HG02610 (cell line): ENCODE results near the gene WDHD1.
"Not testable (repeated sequence)": the region's sequence is repeated elsewhere in the genome, so short reads cannot be mapped to it uniquely, and the experiment has no call there.

Experiments
- ATAC-seq: cut with Tn5 transposase; IDR thresholded peaks from one replicate; pipeline ENCODE4 v1.9.1; 2021; ENCODE audit warnings: mild to moderate bottlenecking, moderate library complexity; ENCODE audit not compliant: unreplicated experiment

Gene WDHD1

DNA sequence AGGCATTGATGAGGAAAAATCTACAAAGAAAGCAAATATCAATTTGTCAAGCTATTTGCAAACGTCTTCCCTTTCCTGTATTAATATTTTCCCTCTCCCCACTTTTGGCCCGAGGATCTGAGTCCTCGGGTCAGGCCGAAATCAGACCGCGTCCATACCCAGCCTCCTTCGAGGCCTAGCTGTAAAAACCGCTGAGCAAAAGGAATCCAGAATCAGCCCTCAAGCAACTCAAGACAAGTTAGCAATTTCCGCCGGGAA, 24.2 kb upstream of the WDHD1 start:
- no peak for ATAC-seq

DNA sequence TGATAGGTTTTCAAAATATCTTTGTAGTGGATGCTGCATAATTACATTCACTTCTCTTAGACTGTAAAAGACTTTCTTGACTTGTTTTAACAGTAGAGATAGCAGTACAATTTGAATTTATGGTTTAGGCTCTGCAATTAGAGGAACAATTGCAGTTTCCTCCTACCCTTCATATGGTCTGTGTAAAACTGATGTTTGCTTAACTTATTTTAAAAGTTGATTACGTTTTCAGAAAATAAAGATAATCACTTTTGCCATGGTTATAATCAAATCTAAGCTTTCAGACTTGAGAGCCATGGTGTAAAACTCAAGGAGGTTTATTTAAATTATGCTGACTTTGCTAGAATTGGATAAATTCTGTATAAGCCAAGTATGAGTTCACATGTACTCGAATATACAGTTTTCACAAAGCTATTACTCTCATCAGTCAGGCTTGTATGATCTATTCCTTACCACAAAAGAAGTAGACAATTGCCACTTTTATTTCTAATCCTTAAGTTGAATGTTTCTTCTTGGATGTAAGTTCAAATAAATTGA, 22.1 kb upstream of the WDHD1 start:
- ATAC-seq, result no peak

DNA sequence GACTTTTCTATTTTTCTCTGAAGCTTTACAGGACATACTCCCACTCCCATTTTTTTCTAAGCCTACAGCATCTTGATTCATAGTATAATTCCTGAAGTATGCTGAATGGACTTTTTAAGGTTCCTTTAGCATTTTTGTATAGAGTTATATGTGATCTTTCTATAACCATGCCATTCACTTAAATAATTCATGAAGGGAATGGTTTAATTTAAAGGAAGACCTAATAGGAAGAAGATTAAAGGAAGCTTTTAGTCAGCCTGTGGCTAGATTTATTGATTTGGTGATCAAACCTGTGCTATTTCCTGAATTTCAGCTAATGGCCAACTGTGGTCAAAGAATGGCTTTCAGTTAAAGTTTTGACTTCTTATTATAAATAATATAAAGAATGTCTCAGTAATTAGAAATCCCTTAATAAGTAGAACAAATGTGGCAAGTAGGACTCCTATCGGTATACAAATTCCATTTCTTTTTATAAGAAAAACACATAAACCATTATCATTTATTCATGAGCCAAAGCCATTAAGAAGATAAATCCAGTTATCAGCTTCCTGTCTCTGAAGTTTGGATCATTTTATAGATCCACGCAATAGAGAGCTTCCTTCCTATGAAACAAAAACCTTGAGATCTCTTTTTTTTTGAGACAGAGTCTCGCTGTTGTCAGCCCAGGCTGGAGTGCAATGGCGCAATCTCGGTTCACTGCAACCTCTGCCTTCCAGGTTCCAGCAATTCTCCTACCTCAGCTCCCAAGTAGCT, 20.6 kb upstream of the WDHD1 start:
- no peak for ATAC-seq

DNA sequence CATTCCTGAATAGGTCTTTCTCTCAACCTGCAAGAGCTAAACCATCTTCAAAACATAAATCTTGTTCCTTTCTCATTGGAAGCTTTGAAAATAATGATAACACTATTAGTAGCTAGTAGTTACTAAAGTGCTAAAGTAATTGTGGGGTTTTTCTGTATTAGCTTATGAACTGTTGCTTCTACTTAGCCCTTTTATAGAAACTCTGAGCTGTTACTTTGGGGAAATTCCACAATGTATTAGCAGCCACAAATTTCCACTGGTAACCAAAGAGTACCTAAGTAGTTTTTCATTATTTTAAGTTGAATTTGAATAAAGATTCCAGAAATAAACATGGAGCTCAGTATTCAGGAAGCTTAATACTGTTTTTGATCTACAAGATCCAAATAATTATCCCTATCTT, 18.2 kb upstream of the WDHD1 start:
- ATAC-seq, result no peak

DNA sequence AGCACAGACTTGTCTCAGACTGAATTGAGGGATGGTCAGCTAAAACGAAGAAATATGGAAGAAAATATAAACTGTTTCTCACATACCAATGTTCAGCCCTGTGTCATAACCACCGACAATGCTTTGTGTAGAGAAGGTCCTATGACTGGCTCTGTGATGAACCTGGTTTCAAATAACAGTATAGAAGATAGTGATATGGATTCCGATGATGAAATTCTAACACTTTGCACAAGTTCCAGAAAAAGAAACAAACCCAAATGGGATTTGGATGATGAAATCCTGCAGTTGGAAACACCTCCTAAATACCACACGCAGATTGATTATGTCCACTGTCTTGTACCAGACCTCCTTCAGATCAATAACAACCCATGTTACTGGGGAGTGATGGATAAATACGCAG, 16.6 kb upstream of the WDHD1 start:
- no peak for ATAC-seq

DNA sequence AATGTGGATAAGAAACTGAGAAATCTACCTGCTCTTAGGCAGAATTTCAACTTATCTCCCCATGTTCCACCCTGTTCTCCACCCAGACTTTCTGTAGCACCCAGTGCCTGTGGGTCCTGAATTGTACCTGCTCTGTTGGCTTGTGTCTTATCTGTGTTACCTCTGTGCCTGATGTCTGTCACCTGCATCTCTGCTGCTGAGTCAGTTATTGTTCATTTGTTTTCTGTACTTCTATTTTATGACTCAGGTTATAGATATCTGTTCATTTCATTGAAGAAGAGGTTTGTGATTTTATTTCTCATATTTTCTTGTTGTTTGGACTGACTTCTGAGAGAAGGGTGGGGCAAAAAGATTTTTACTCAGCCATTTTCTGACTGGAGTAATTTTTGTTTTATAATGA, 11.8 kb upstream of the WDHD1 start:
- no peak for ATAC-seq

DNA sequence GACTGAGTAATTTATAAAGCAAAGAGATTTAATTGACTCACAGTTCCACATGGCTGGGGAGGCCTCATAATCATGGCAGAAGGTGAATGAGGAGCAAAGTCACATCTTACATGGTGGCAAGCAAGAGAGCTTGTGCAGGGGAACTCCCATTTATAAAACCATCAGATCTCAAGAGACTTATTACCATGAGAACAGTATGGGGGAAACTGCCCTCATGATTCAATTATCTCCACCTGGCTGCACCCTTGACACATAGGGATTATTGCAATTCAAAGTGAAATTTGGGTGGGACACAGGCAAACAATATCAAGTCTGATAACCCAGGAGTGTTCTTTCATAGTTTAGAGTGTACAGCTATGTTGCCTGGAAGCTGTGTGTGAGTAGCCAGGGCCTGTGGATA, 11.1 kb upstream of the WDHD1 start:
- ATAC-seq, result peak; percentile 40

DNA sequence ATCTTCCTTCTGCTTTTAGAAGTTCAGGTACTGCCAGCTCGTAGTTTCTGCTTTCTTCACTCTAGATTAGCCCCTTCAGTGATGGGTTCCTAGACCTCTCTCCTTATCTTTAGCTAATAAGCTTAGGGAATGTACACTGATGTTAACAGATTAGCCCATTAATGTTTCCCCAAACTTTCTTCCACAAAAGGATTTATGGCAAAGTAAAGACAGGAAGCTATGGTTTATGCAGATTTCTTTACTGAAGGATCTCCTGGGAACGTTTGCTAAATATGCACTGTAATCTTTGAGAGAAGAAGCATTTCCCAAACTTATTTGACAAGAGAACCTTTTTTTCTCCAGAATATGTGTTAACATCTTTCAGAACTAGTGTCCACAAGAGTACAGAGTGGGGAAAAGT, 4.3 kb upstream of the WDHD1 start:
- no peak for ATAC-seq

DNA sequence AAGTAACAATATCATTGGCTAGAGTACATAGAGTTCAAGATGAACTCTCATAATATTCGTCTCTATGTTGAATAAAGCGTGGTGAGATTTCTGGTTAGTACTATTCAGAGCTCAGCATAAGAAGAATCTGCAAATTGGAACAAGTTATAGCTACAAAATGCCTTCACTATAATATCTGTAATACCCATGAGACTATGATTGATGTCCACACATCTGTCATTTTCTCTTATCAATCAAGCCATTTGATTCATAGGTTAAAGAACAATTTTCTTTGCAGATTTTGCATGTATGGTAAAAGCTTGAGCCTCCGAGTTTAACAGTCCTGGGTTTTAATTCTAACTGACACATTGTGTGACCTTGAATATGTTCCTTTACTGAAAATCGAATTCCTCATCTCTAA, 1.6 kb upstream of the WDHD1 start:
- no peak for ATAC-seq

DNA sequence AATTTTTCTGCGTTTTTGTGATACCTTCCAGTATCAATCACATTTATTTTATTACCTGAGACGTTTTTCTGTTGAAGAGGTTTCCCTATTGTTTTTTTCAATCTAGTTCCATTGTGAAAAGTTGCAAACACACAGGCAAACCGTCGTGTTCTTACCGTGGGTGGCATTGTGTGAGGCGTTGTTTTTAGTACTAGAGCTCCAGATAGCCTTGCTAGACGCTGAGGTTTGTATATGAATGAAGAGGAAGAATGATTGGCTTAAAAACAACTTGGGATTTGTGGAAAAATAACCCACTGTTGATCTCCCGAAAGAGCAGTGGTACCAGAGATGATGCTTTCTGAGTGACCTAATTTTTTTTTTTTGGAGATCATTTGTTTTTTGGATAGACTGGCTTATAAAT, 1.2 kb upstream of the WDHD1 start:
- no peak for ATAC-seq

DNA sequence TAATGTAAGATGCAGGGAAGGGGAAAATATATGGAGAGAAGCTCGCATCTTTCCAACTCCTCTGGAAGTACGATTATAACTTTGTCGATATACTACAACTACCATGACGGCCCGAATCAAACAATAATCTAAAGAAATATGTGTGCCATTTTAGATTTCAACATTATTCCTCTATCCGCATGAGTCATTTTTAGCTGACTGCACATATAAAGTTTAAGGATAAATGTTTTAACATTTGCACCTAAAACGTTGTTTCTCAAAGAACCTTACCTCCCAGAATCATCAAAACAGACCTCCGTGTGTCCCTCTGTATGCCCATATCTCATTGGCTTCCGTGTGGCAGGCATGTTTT, 482 bp downstream of the WDHD1 start:
- no peak for ATAC-seq

DNA sequence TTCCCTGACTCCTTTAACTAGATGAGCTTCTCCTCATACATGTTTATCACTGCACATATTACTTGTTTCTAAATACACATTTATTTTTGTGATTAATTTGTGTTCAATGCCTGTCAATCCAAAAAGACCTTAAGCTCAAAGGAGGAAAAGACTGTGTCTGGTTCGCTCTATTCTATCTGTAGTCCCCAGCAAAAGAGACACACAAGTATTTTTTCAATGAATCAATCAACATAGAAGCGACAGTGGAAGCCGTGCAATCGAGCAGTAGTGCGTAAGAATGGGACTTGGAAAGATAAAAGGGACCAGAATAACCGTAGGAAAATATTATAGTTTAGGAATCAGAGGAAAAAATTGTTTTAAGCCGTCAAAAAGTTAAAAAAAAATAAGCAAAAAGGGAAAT, 951 bp downstream of the WDHD1 start:
- no peak for ATAC-seq

DNA sequence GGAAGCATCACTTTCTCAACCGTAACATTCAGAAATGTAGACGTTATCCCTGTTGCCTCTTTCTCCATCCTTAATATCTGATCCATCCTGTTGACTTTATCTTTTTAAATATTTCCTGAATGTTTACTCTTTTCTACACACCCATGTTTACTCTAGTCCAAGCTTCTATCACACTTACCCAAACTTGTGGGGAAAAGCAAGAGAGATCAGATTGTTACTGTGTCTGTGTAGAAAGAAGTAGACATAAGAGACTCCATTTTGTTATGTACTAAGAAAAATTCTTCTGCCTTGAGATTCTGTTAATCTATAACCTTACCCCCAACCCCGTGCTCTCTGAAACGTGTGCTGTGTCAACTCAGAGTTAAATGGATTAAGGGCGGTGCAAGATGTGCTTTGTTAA, 2.5 kb downstream of the WDHD1 start:
- not testable (repeated sequence) for ATAC-seq

DNA sequence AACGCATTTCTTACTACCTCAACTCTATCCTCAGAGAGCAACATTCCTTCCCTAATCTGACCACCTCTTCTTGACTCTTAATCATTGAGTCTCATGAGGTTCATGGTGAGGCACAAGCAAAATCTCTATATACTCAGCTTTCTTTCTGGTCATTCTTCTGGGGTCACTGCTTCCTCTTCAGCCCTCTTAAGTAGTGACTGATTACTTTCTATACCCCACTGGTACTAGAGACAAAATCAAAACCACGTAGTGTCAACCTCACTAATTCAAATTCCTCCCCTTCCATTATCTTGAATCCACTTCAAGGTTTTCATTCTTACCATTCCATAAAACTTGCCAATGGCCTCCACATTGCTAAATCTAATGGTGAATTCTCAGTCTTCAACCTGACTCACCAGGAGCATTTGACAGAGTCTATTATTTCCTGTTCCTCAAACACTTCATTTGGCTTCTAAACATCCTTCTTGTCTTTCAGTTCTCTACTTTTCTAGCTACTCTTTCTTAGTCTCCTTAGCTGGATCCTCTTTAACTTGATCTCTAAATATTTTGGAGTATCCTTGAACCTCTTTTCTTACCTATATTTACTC, 6.8 kb downstream of the WDHD1 start:
- ATAC-seq, result no peak

DNA sequence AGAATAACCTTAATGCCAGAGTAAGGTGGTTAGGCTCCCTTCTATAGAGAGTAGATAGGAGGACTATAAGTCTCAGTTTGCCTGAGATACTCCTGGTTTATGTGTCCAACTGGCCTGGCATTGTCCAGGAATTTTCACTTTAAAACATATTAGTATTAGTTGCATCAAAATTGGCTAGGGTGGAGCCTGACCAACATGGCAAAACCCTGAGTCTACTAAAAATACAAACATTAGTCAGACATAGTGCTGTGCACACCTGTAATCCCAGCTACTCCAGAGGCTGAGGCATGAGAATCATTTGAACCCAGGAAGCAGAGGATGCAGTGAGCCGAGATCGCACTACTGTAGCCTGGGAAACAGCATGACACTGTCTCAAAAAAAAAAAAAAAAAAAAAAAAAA, 11.9 kb downstream of the WDHD1 start:
- ATAC-seq, result no peak

DNA sequence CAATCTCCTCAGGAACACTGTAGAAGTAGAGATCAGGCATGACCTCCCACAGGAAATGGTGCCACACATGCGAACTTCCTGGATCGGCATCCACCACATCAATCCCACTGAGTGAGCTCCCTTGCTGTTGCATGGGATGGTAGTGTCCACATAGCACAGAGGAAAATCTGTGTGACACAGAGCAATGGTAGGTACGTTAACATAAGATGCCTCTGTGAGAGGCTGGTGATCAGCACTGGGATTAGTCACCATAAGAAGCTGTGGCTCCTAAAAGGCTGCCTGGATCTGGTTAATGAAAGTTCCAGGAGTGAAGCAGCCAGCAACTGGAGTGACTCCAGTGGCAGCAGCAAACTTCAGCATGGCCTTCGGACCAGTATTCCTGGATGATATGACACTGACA, 21.8 kb downstream of the WDHD1 start:
- no peak for ATAC-seq

DNA sequence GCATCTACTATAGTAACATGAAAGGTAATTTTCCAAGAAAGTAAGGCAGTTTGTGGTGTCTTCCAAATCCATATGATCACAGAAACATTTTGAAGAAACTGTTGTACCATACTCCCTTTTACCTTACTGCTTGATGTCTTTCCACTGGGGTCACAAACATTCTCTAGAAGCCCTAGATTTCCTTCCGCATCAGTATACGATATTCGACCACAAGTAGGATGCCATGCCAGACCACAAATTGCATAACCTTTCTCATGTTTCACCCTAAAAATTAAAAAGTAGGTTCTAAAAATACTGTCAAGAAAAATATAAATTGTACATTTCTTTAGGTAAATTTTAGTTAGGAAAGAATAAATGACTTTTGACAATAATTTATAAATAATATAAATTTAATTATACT, 26.5 kb downstream of the WDHD1 start:
- ATAC-seq, result no peak

DNA sequence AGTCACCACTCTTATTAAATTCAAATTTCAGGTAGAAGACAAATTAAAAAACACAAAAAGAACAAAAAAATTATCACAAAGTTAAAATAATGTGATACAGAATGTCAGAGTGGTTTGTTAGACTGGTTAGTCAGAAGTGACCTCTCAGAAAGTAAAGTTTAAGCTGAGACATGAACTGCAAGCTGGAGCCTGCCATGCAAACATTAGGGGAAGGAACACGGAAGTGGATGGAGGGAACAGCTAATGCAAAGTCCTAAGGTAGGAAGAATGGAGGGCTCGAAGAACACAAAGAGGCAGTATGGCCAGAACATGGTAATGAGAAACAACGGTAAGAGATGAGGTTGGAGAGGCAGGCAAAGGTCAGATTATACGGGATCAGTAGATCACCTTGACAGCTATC, 41.7 kb downstream of the WDHD1 start:
- ATAC-seq, result no peak

DNA sequence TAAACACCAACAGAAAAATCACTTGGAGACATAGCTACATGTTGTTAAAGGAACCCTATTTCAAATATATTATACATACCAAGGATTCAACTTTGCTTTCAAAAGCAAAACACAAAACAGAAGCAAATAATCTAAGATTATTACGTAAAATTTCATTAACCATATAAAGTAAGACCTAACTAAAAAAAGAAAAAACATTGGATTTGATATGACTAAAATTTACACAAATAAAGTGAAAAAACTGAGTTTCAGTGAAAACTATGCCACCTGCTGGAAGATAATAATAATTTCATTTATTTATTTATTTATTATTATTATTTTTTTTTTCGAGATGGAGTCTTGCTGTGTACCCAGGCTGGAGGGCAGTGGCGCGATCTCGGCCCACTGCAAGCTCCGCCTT, 45.2 kb downstream of the WDHD1 start:
- no peak for ATAC-seq

DNA sequence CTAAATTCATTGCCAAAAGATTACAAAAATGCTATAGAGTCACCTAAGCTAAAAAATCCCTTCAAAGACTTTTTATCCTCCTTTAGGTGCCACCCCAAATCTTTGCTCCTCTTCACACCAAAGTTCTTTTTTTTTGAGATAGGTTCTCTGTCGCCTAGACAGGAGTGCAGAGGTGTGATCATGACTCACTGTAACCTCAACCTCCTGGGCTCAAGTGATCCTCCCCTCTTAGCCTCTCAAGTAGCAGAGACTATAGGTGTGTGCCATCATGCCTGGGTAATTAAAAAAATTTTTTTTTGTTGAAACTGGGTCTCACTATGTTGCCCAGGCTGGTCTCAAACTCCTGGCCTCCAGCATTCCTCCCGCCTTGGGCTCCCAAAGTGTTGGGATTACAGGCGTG, 47.9 kb downstream of the WDHD1 start:
- no peak for ATAC-seq

DNA sequence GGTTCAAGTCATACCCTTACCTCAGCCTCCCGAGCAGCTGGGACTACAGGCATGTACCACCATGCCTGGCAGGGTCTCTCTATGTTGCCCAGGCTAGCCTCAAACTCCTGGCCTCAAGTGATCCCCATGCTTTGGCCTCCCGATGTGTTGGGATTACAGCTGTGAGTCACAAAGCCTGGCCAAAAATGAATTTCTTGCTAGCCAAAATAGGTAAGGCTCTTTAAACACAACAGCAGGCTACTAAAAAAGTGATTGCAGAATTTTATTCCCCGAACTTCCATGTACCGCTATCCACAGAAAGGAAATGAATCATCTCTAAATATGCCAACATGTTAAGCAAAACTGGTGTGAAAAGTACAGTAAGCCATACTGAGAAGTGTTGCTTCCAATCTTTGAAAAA, 50.6 kb downstream of the WDHD1 start:
- ATAC-seq, result no peak

DNA sequence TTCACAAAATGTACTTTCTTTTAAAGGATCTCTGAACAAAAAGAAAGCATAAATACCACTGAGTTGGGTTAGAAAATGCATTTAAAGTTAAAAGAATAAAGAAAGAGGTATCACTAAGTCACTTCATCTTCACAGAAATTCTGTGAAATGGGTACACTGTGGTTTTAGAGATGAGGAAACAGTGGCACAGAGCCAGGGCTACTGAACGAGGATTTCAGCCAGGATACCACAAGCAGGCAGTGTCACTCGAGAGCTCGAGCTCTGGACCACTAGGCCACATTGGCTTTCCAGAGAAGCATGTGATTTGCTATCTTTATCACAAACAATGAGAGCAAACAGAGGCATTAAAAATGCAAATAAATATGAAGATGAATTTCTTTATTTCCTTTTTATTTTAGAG, 51.0 kb downstream of the WDHD1 start:
- no peak for ATAC-seq

DNA sequence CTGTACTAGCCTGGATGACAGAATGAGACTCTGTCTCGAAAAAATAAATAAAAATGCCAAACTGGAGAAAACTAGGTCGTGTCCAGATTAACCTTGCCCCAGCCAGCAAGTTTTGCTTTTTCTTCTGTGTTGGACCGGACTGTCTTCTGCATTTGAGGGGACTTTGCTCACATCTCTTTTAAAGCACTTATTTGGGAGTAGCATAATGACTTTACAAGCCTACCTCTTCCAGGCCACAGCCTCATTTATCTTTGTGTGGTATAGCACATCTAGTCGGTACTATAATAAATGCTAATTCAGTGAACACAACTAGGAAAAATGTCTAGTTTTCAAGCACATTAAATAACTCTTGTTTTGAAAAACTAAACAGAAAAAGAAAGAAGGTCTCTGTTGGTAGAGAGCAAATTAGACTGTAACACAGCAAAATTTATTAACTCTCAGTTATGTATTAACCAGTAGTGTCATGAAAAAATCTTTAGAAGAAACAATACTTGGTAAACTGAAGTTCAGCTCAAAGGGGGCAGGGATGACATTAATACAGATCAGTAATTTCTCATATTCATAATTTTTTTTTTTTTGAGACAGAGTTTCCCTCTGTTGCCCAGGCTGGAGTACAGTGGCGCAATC, 52.0 kb downstream of the WDHD1 start:
- no peak for ATAC-seq
